Liver (tissue), 9 donors: ENCODE measurements around the gene LYRM2. TPM values are rescaled to one million over a fixed set of nuclear protein-coding genes. Genes with fewer than 3 reads are reported as not detected.

Experiments used
- DNase-seq: peaks from one replicate; pipeline ENCODE4 v3.0.0-alpha.2; 2017; ENCODE audit warnings: low spot score
- H3K27ac ChIP-seq, 2 donors: one replicate each; pipeline ENCODE4 v1.7.0; 2013; ENCODE audit warnings: inconsistent platforms in 2 of 2, low read length in 2 of 2, control low read depth in 1 of 2, low read depth in 1 of 2, mild to moderate bottlenecking in 1 of 2
- H3K27me3 ChIP-seq, 4 donors: one replicate each; pipeline versions ENCODE4 v1.6.1 to v1.7.0; 2013; ENCODE audit warnings: low read length in 3 of 4, inconsistent platforms in 1 of 4, mild to moderate bottlenecking in 1 of 4, moderate library complexity in 1 of 4; ENCODE audit not compliant: control insufficient read depth in 4 of 4, insufficient read depth in 4 of 4
- H3K36me3 ChIP-seq, 4 donors: one replicate each; pipeline versions ENCODE4 v1.6.1 to v1.7.0; 2013; ENCODE audit warnings: low read length in 3 of 4, mild to moderate bottlenecking in 3 of 4, low read depth in 1 of 4, moderate library complexity in 1 of 4; ENCODE audit not compliant: control insufficient read depth in 4 of 4, insufficient read depth in 3 of 4
- H3K4me1 ChIP-seq, 4 donors: one replicate each; pipeline versions ENCODE4 v1.6.1 to v1.7.0; 2013; ENCODE audit warnings: low read length in 3 of 4, mild to moderate bottlenecking in 3 of 4, moderate library complexity in 1 of 4; ENCODE audit not compliant: control insufficient read depth in 4 of 4, insufficient read depth in 4 of 4
- H3K4me3 ChIP-seq, 3 donors: one replicate each; pipeline versions ENCODE4 v1.6.1 to v1.7.0; 2013; ENCODE audit warnings: low read length in 3 of 3, control low read depth in 1 of 3, low read depth in 1 of 3, mild to moderate bottlenecking in 1 of 3
- H3K9ac ChIP-seq, 2 donors: one replicate each; pipeline ENCODE4 v1.7.0; 2013; ENCODE audit warnings: low read length in 2 of 2, mild to moderate bottlenecking in 2 of 2, moderate library complexity in 2 of 2, control low read depth in 1 of 2, low read depth in 1 of 2
- H3K9me3 ChIP-seq, 4 donors: one replicate each; pipeline versions ENCODE4 v1.6.1 to v1.7.0; 2013; ENCODE audit warnings: low read length in 3 of 4; ENCODE audit not compliant: control insufficient read depth in 4 of 4
- ATF3 ChIP-seq: IDR thresholded peaks from 2 replicates; pipeline ENCODE4 v1.6.1; 2016; ENCODE audit warnings: antibody characterized with exemption
- CTCF ChIP-seq: fragments of 150-350 bp; IDR thresholded peaks from 2 replicates; pipeline ENCODE4 v1.5.1; 2017; ENCODE audit warnings: improper control_type of control experiment, low read depth, low read length; ENCODE audit not compliant: missing input control
- EGR1 ChIP-seq, 2 donors: IDR thresholded peaks; 2 replicates each; pipeline ENCODE4 v1.6.1; 2016 to 2018; ENCODE audit warnings: antibody characterized with exemption in 2 of 2, low read depth in 2 of 2
- FOXA1 ChIP-seq: IDR thresholded peaks from 2 replicates; pipeline ENCODE4 v1.6.1; 2016; ENCODE audit warnings: antibody characterized with exemption
- FOXA2 ChIP-seq: IDR thresholded peaks from 2 replicates; pipeline ENCODE4 v1.6.1; 2016; ENCODE audit warnings: antibody characterized with exemption
- GABPA ChIP-seq, 2 donors: IDR thresholded peaks in 1 of 2; conservative IDR thresholded peaks in 1 of 2; 2 replicates each; pipeline ENCODE4 v1.6.1; 2016; ENCODE audit warnings: antibody characterized with exemption in 2 of 2, mild to moderate bottlenecking in 1 of 2, moderate library complexity in 1 of 2
- HNF4A ChIP-seq, 2 donors: conservative IDR thresholded peaks; 2 replicates each; pipeline ENCODE4 v1.6.1; 2016; ENCODE audit warnings: antibody characterized with exemption in 2 of 2, mild to moderate bottlenecking in 2 of 2
- HNF4G ChIP-seq: IDR thresholded peaks from 2 replicates; pipeline ENCODE4 v1.6.1; 2016; ENCODE audit warnings: antibody characterized with exemption
- JUND ChIP-seq, 2 donors: IDR thresholded peaks; 2 replicates each; pipeline ENCODE4 v1.6.1; 2016; ENCODE audit warnings: antibody characterized with exemption in 2 of 2
- MAX ChIP-seq: IDR thresholded peaks from 2 replicates; pipeline ENCODE4 v1.6.1; 2016; ENCODE audit warnings: antibody characterized with exemption
- NR2F2 ChIP-seq: IDR thresholded peaks from 2 replicates; pipeline ENCODE4 v1.6.1; 2016; ENCODE audit warnings: antibody characterized with exemption
- RAD21 ChIP-seq, 2 donors: IDR thresholded peaks; 2 replicates each; pipeline ENCODE4 v1.6.1; 2016; ENCODE audit warnings: antibody characterized with exemption in 2 of 2, mild to moderate bottlenecking in 2 of 2
- RXRA ChIP-seq, 2 donors: IDR thresholded peaks; 2 replicates each; pipeline ENCODE4 v1.6.1; 2017 to 2018; ENCODE audit warnings: antibody characterized with exemption in 2 of 2, mild to moderate bottlenecking in 1 of 2
- SP1 ChIP-seq: IDR thresholded peaks from 2 replicates; pipeline ENCODE4 v1.6.1; 2018; ENCODE audit warnings: antibody characterized with exemption, mild to moderate bottlenecking
- TAF1 ChIP-seq: conservative IDR thresholded peaks from 2 replicates; pipeline ENCODE4 v1.6.1; 2016; ENCODE audit warnings: antibody characterized with exemption, mild to moderate bottlenecking
- YY1 ChIP-seq: IDR thresholded peaks from 2 replicates; pipeline ENCODE4 v1.6.1; 2016; ENCODE audit warnings: antibody characterized with exemption, mild to moderate bottlenecking
- ZBTB33 ChIP-seq: IDR thresholded peaks from 2 replicates; pipeline ENCODE4 v1.6.1; 2016; ENCODE audit warnings: antibody characterized with exemption
- WGBS: extraction: QIAGEN DNeasy Blood & Tissue Kit; methylation state at CpG from one replicate; pipeline ENCODE4 v1.1.7; 2013; 5-methylcytosine and 5-hydroxymethylcytosine counted together
- polyA plus RNA-seq, 2 donors: library from polyadenylated mRNA; stranded (reverse) in 1 of 2; unstranded in 1 of 2; fragments of 200-250 nt in 1 of 2; fragments of >200 nt in 1 of 2; fragmentation: Nextera tagmentation in 1 of 2; extraction: Ambion mirVana in 1 of 2; gene quantifications; one replicate each; pipeline versions ENCODE4 v1.2.1 to v1.2.3, GENCODE V29; 2013 to 2015
- total RNA-seq, 2 donors: library from RNA; depleted of rRNA; stranded (reverse); fragments of >200 nt; gene quantifications; one replicate each; pipeline ENCODE4 v1.2.3, GENCODE V29; 2014
- TF ChIP-seq, protein P1 (sequence below): IDR thresholded peaks from 2 replicates; pipeline ENCODE4 v1.6.1; 2016; ENCODE audit warnings: antibody characterized with exemption, mild to moderate bottlenecking
- donor health status: healthy.
- donor health status: healthy.
- donor health status: healthy.
- donor health status: healthy.
- donor health status: healthy.

LYRM2 gene
- total and polyA plus RNA-seq, 4 donors, result 8.9 to 34.7 (median 12.4) TPM

GRCh38 chr6:89670935-89671565 lies 32.5 kb upstream of the LYRM2 start:
- Histone ChIP-seq H3K4me3 (no peak overlapping the region), H3K9ac (no peak overlapping the region), H3K27ac (no peak overlapping the region), H3K9me3 (no peaks in the 10 kb centered on the region), H3K36me3 (peaks cover 8 to 84% (median 75%) of the 10 kb centered on the region in 4 donors), H3K4me1 (no peaks in the 10 kb centered on the region), H3K27me3 (no peaks in the 10 kb centered on the region)
- 98% methylated on average over 7 of the region's 7 CpGs for WGBS
- no peak for DNase-seq
- no peak for TF ChIP-seq MAX
- TF ChIP-seq, protein P1, sequence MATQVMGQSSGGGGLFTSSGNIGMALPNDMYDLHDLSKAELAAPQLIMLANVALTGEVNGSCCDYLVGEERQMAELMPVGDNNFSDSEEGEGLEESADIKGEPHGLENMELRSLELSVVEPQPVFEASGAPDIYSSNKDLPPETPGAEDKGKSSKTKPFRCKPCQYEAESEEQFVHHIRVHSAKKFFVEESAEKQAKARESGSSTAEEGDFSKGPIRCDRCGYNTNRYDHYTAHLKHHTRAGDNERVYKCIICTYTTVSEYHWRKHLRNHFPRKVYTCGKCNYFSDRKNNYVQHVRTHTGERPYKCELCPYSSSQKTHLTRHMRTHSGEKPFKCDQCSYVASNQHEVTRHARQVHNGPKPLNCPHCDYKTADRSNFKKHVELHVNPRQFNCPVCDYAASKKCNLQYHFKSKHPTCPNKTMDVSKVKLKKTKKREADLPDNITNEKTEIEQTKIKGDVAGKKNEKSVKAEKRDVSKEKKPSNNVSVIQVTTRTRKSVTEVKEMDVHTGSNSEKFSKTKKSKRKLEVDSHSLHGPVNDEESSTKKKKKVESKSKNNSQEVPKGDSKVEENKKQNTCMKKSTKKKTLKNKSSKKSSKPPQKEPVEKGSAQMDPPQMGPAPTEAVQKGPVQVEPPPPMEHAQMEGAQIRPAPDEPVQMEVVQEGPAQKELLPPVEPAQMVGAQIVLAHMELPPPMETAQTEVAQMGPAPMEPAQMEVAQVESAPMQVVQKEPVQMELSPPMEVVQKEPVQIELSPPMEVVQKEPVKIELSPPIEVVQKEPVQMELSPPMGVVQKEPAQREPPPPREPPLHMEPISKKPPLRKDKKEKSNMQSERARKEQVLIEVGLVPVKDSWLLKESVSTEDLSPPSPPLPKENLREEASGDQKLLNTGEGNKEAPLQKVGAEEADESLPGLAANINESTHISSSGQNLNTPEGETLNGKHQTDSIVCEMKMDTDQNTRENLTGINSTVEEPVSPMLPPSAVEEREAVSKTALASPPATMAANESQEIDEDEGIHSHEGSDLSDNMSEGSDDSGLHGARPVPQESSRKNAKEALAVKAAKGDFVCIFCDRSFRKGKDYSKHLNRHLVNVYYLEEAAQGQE, result no peak
- TF ChIP-seq EGR1 (IDR thresholded peaks at IDR 0.05; ENCODE audit: low read depth in 2 of 2), result no peak
- no peak for TF ChIP-seq HNF4G
- TF ChIP-seq CTCF, result no peak
- no peak for TF ChIP-seq ZBTB33
- TF ChIP-seq HNF4A (conservative IDR thresholded peaks at IDR 0.05), result no peak
- TF ChIP-seq RAD21 (IDR thresholded peaks at IDR 0.05), result no peak
- TF ChIP-seq FOXA1, result no peak
- TF ChIP-seq JUND (IDR thresholded peaks at IDR 0.05), result no peak
- no peak for TF ChIP-seq NR2F2
- no peak for TF ChIP-seq TAF1
- no peak for TF ChIP-seq GABPA (IDR thresholded peaks at IDR 0.05 in 1 of 2, conservative IDR thresholded peaks at IDR 0.05 in 1 of 2)
- no peak for TF ChIP-seq RXRA (IDR thresholded peaks at IDR 0.05)
- no peak for TF ChIP-seq SP1
- TF ChIP-seq YY1, result no peak
- no peak for TF ChIP-seq FOXA2
- no peak for TF ChIP-seq ATF3
